OCI-LY1 (cell line): ENCODE measurements around the gene ANKMY1.

ENCODE experiments used
- H2AFZ ChIP-seq: fragments of 200-600 bp; sonication (generic), shearing (Covaris generic); 2 replicates; pipeline ENCODE4 v1.6.0; 2014; ENCODE audit warnings: antibody characterized with exemption, mild to moderate bottlenecking, low read length
- H3F3A ChIP-seq: fragments of 200-600 bp; sonication (generic), shearing (Covaris generic); 2 replicates; pipeline ENCODE4 v1.6.0; 2014; ENCODE audit warnings: mild to moderate bottlenecking, antibody characterized with exemption, low read length, moderate library complexity; ENCODE audit not compliant: insufficient read depth
- H3K27ac ChIP-seq: fragments of 200-600 bp; sonication (generic); 2 replicates; pipeline ENCODE4 v1.5.1; 2014; ENCODE audit warnings: low read length, mixed run types, mild to moderate bottlenecking, low read depth; ENCODE audit not compliant: poor library complexity, severe bottlenecking
- H3K27me3 ChIP-seq: fragments of 200-600 bp; sonication (generic); 2 replicates; pipeline ENCODE4 v1.6.0; 2014; ENCODE audit warnings: antibody characterized with exemption, mild to moderate bottlenecking, low read length, moderate library complexity; ENCODE audit not compliant: insufficient read depth
- H3K36me3 ChIP-seq: fragments of 200-600 bp; sonication (generic); 2 replicates; pipeline ENCODE4 v1.6.1; 2014; ENCODE audit warnings: mild to moderate bottlenecking, antibody characterized with exemption, low read length, moderate library complexity, mixed read lengths; ENCODE audit not compliant: insufficient read depth
- H3K4me1 ChIP-seq: fragments of 200-600 bp; sonication (generic); 2 replicates; pipeline ENCODE4 v1.5.1; 2014; ENCODE audit warnings: mild to moderate bottlenecking, low read length, moderate library complexity; ENCODE audit not compliant: insufficient read depth, severe bottlenecking
- H3K4me2 ChIP-seq: fragments of 200-600 bp; sonication (generic), shearing (Covaris generic); 2 replicates; pipeline ENCODE4 v1.6.1; 2014; ENCODE audit warnings: low read length
- H3K4me3 ChIP-seq: fragments of 200-600 bp; sonication (generic); 2 replicates; pipeline ENCODE4 v1.5.1; 2014; ENCODE audit warnings: low read length, low read depth, mild to moderate bottlenecking, mixed read lengths; ENCODE audit not compliant: poor library complexity, severe bottlenecking
- H3K79me2 ChIP-seq: fragments of 200-600 bp; shearing (Covaris generic); 2 replicates; pipeline ENCODE4 v1.6.1; 2016; ENCODE audit warnings: mixed run types, low read length, mixed read lengths; ENCODE audit not compliant: insufficient read depth
- H3K9ac ChIP-seq: fragments of 200-600 bp; sonication (generic), shearing (Covaris generic); 2 replicates; pipeline ENCODE4 v1.6.1; 2014; ENCODE audit warnings: mild to moderate bottlenecking, low read length, mixed read lengths
- H3K9me2 ChIP-seq: fragments of 200-600 bp; sonication (generic), shearing (Covaris generic); 2 replicates; pipeline ENCODE4 v1.6.1; 2014; ENCODE audit warnings: low read depth, mild to moderate bottlenecking, low read length, mixed read lengths
- H3K9me3 ChIP-seq: fragments of 200-600 bp; shearing (Covaris generic); 2 replicates; pipeline ENCODE4 v1.6.1; 2014; ENCODE audit warnings: low read length, mixed read lengths
- H4K20me1 ChIP-seq: fragments of 200-600 bp; sonication (generic), shearing (Covaris generic); 2 replicates; pipeline ENCODE4 v1.6.0; 2016; ENCODE audit warnings: mild to moderate bottlenecking, low read length; ENCODE audit not compliant: insufficient read depth
- EZH2 ChIP-seq: fragments of 200-600 bp; sonication (generic), shearing (Covaris generic); IDR thresholded peaks from 2 replicates; pipeline ENCODE4 v1.8.0; 2017; ENCODE audit warnings: borderline replicate concordance, mixed run types, mild to moderate bottlenecking, antibody characterized with exemption, low read length, moderate library complexity, mixed read lengths
- TF ChIP-seq, protein P1 (sequence below): fragments of 200-600 bp; sonication (generic), shearing (Covaris generic); IDR thresholded peaks from 2 replicates; pipeline ENCODE4 v1.5.1; 2017; ENCODE audit warnings: mild to moderate bottlenecking, antibody characterized with exemption, low read length, moderate library complexity, mixed read lengths

The ANKMY1 gene

DNA sequence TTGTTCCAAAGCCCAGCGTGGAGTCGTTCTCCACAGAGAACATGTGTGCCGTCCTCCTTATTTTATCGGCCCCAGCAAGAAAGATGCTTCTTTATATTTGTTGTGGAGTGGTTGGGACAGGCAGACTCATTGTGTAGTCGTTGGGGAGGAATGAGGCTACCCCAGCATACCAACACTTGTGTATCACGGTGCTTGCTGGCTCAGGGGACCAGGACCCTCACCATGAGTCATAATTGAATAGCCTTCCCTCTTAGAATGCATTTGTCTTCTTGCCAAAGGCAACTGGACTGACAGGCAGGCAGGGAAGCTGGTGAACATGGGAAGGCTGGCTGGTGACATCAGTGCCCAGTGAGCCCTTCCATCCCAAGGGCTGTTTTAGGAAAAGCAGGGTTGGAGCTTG is 33.4 kb upstream of the ANKMY1 start:
- Histone ChIP-seq H4K20me1 (no peaks in the 10 kb centered on the region), H2AFZ (no peak overlapping the region), H3K4me2 (no peak overlapping the region), H3K9me3 (no peaks in the 10 kb centered on the region), H3K27ac (no peak overlapping the region), H3K4me1 (peaks cover 17% of the 10 kb centered on the region), H3K9ac (no peak overlapping the region), H3K9me2 (no peaks in the 10 kb centered on the region), H3K79me2 (peaks cover 6% of the 10 kb centered on the region; the same call in 1 of the 2 replicates), H3K4me3 (no peak overlapping the region), H3F3A (no peaks in the 10 kb centered on the region), H3K27me3 (no peaks in the 10 kb centered on the region), H3K36me3 (peaks cover 8% of the 10 kb centered on the region; the same call in 1 of the 2 replicates)
- TF ChIP-seq, protein P1, sequence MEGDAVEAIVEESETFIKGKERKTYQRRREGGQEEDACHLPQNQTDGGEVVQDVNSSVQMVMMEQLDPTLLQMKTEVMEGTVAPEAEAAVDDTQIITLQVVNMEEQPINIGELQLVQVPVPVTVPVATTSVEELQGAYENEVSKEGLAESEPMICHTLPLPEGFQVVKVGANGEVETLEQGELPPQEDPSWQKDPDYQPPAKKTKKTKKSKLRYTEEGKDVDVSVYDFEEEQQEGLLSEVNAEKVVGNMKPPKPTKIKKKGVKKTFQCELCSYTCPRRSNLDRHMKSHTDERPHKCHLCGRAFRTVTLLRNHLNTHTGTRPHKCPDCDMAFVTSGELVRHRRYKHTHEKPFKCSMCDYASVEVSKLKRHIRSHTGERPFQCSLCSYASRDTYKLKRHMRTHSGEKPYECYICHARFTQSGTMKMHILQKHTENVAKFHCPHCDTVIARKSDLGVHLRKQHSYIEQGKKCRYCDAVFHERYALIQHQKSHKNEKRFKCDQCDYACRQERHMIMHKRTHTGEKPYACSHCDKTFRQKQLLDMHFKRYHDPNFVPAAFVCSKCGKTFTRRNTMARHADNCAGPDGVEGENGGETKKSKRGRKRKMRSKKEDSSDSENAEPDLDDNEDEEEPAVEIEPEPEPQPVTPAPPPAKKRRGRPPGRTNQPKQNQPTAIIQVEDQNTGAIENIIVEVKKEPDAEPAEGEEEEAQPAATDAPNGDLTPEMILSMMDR = no peak
- no peak for TF ChIP-seq EZH2

- Histone ChIP-seq H3K4me2 (no peak overlapping the region), H3F3A (no peaks in the 10 kb centered on the region), H3K36me3 (peaks cover 8% of the 10 kb centered on the region; the same call in 1 of the 2 replicates), H3K4me3 (no peak overlapping the region), H3K4me1 (peaks cover 17% of the 10 kb centered on the region), H2AFZ (no peak overlapping the region), H3K9me2 (no peaks in the 10 kb centered on the region), H3K27me3 (no peaks in the 10 kb centered on the region), H3K79me2 (peaks cover 6% of the 10 kb centered on the region; the same call in 1 of the 2 replicates), H3K9me3 (no peaks in the 10 kb centered on the region), H4K20me1 (no peaks in the 10 kb centered on the region), H3K27ac (no peak overlapping the region), H3K9ac (no peak overlapping the region)
- TF ChIP-seq, protein P1 = no peak
- no peak for TF ChIP-seq EZH2
These were observed 32.9 kb upstream of the ANKMY1 start for GRCh38 chr2:240590681-240591111.

DNA sequence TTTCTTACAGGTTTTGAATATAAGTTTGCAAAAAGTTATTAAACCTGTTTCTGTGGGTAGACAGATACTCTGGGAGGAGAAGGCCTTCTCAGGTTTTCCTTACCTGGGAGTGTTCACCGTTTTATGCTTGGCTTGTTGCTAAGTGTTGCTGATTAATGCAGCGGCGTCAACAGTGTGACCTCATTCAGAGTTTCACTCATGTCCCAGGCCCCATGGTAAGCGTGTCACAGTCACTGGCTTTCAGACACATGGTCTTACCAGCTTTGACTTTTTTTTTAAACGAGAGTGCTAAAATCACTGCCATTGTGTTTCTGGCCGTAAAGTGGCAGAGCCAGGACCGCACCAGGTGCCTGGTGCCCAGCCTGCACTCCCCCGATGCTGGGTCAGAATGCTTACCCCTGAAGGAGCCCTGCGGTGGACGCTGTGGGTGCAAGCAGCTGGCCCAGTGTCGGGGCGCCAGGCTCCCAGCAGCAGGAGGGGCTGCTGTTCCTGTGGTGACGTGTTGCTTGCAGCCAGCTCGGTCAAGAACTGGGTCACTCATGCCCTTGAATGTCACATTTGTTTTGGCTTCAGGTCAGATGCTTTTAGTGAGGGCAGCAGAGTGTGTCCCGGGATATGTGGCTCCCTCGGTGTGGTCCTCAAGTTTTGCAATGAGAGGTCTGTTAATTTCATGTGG is 32.2 kb upstream of the ANKMY1 start:
- no peaks in the 10 kb centered on the region for H3K27me3 ChIP-seq
- no peaks in the 10 kb centered on the region for H3K9me2 ChIP-seq
- H3K9ac ChIP-seq = no peak overlapping the region
- H3K4me1 ChIP-seq = peaks cover 24% of the 10 kb centered on the region
- no peak overlapping the region for H3K27ac ChIP-seq
- no peak overlapping the region for H3K4me2 ChIP-seq
- no peak overlapping the region for H3K4me3 ChIP-seq
- no peaks in the 10 kb centered on the region for H3F3A ChIP-seq
- peaks cover 6% of the 10 kb centered on the region; the same call in 1 of the 2 replicates for H3K79me2 ChIP-seq
- peaks cover 8% of the 10 kb centered on the region; the same call in 1 of the 2 replicates for H3K36me3 ChIP-seq
- TF ChIP-seq, protein P1 = no peak
- no peak for TF ChIP-seq EZH2
- no peak overlapping the region for H2AFZ ChIP-seq
- no peaks in the 10 kb centered on the region for H4K20me1 ChIP-seq
- no peaks in the 10 kb centered on the region for H3K9me3 ChIP-seq
